Activated CD4-positive, CD25-positive, alpha-beta regulatory T cell treated with anti-CD3 and anti-CD28 coated beads, Interleukin-2, amount 50 U/mL, for 72 hours (primary cell): ENCODE data around the gene GFRA1.

Experiments
- DNase-seq: peaks from one replicate; pipeline ENCODE4 v3.0.0; 2021

The GFRA1 gene

GRCh38 chr10:116098411-116099022 lies 174.5 kb downstream of the GFRA1 start:
- DNase-seq: no peak

- DNase-seq: no peak
Observed at GRCh38 chr10:116097239-116097784, 175.7 kb downstream of the GFRA1 start.

- DNase-seq: no peak
Observed at GRCh38 chr10:116096526-116096925, 176.5 kb downstream of the GFRA1 start.

GRCh38 chr10:116094356-116094755 lies 178.7 kb downstream of the GFRA1 start:
- DNase-seq: no peak

- no peak for DNase-seq
Observed at GRCh38 chr10:116093031-116093430, 180.0 kb downstream of the GFRA1 start.

- no peak for DNase-seq
Observed at GRCh38 chr10:116088985-116089384, 184.0 kb downstream of the GFRA1 start.

GRCh38 chr10:116085323-116085722 lies 187.7 kb downstream of the GFRA1 start:
- no peak for DNase-seq

GRCh38 chr10:116084161-116084560 lies 188.8 kb downstream of the GFRA1 start:
- no peak for DNase-seq

- DNase-seq: no peak
Observed at GRCh38 chr10:116083226-116083762, 189.7 kb downstream of the GFRA1 start.

- no peak for DNase-seq
Observed at GRCh38 chr10:116082762-116083161, 190.2 kb downstream of the GFRA1 start.

GRCh38 chr10:116082206-116082605 lies 190.8 kb downstream of the GFRA1 start:
- DNase-seq: no peak

- DNase-seq: no peak
Observed at GRCh38 chr10:116080553-116080952, 192.5 kb downstream of the GFRA1 start.

- no peak for DNase-seq
Observed at GRCh38 chr10:116079355-116079754, 193.7 kb downstream of the GFRA1 start.

- DNase-seq: no peak
Observed at GRCh38 chr10:116076621-116077020, 196.4 kb downstream of the GFRA1 start.

GRCh38 chr10:116073510-116073909 lies 199.5 kb downstream of the GFRA1 start:
- DNase-seq: no peak

GRCh38 chr10:116073001-116073400 lies 200.0 kb downstream of the GFRA1 start:
- no peak for DNase-seq

GRCh38 chr10:116071453-116072148 lies 201.4 kb downstream of the GFRA1 start:
- DNase-seq: no peak

GRCh38 chr10:116070743-116071320 lies 202.2 kb downstream of the GFRA1 start:
- DNase-seq: no peak

- DNase-seq: no peak
Observed at GRCh38 chr10:116069856-116070255, 203.2 kb downstream of the GFRA1 start.

- no peak for DNase-seq
Observed at GRCh38 chr10:116067825-116068224, 205.2 kb downstream of the GFRA1 start.

- DNase-seq: no peak
Observed at GRCh38 chr10:116063107-116063506, 209.9 kb downstream of the GFRA1 start.

GRCh38 chr10:116060864-116061263 lies 212.1 kb downstream of the GFRA1 start:
- no peak for DNase-seq

- DNase-seq: no peak
Observed at GRCh38 chr10:116059320-116059719, 213.7 kb downstream of the GFRA1 start.
